CD4-positive, alpha-beta T cell (primary cell): ENCODE measurements around the gene CCT8. TPM values are rescaled to one million over a fixed set of nuclear protein-coding genes. Genes with fewer than 3 reads are reported as not detected.

ENCODE experiments used
- ATAC-seq: fragments of 200-7000 bp; cut with Tn5 transposase; one replicate; pipeline ENCODE4 v1.10.0; 2022; ENCODE audit warnings: mild to moderate bottlenecking; ENCODE audit not compliant: poor library complexity
- CTCF ChIA-PET: fragments of 350-600 bp; sonication (Branson Sonifier 250); formaldehyde crosslinking; loops from one replicate; lab custom pipeline; 2021; ENCODE audit warnings: antibody characterized with exemption, inconsistent platforms; lab: Charles Lee
- POLR2A ChIA-PET: fragments of 350-600 bp; sonication (Branson Sonifier 250); formaldehyde crosslinking; loops from one replicate; lab custom pipeline; 2021; ENCODE audit warnings: antibody characterized with exemption, inconsistent platforms; lab: Charles Lee
- DNase-seq, 14 experiments: peaks; one replicate each; pipeline ENCODE4 v3.0.0-alpha.2; 2013 to 2020; ENCODE audit warnings: mixed read lengths in 2 of 14
- H3K27ac ChIP-seq, 2 donors: one replicate each; pipeline versions ENCODE4 v1.5.1 to v1.7.0; 2013; ENCODE audit warnings: low read length in 2 of 2, low read depth in 1 of 2, mild to moderate bottlenecking in 1 of 2
- H3K27me3 ChIP-seq, 2 experiments: 1 replicate in 1 of 2; 2 replicates in 1 of 2; pipeline versions ENCODE4 v1.6.1 to v1.7.0; 2013; ENCODE audit warnings: low read length in 2 of 2, control low read depth in 1 of 2, mild to moderate bottlenecking in 1 of 2, moderate library complexity in 1 of 2; ENCODE audit not compliant: insufficient read depth in 2 of 2, control insufficient read depth in 1 of 2
- H3K36me3 ChIP-seq: one replicate; pipeline ENCODE4 v1.6.1; 2013; ENCODE audit warnings: low read length, control low read depth; ENCODE audit not compliant: insufficient read depth
- H3K4me1 ChIP-seq: one replicate; pipeline ENCODE4 v1.6.1; 2013; ENCODE audit warnings: low read length, control low read depth; ENCODE audit not compliant: insufficient read depth
- H3K4me3 ChIP-seq: one replicate; pipeline ENCODE4 v1.5.1; 2013; ENCODE audit warnings: mild to moderate bottlenecking, low read length, moderate library complexity
- H3K9me3 ChIP-seq, 2 experiments: 1 replicate in 1 of 2; 2 replicates in 1 of 2; pipeline versions ENCODE4 v1.6.1 to v1.7.0; 2013; ENCODE audit warnings: low read length in 2 of 2, mild to moderate bottlenecking in 2 of 2, control low read depth in 1 of 2, moderate library complexity in 1 of 2; ENCODE audit not compliant: control insufficient read depth in 1 of 2, insufficient read depth in 1 of 2
- H3K27ac Mint-ChIP-seq: one replicate; pipeline ENCODE4 v1.8.0; 2020; ENCODE audit warnings: mixed read lengths
- H3K27me3 Mint-ChIP-seq: one replicate; pipeline ENCODE4 v1.8.0; 2021; ENCODE audit warnings: mixed read lengths
- H3K36me3 Mint-ChIP-seq: one replicate; pipeline ENCODE4 v1.8.0; 2021; ENCODE audit warnings: low read depth, mixed read lengths
- H3K4me1 Mint-ChIP-seq: one replicate; pipeline ENCODE4 v1.8.0; 2021; ENCODE audit warnings: low read depth, mixed read lengths
- H3K4me3 Mint-ChIP-seq: one replicate; pipeline ENCODE4 v1.8.0; 2020; ENCODE audit warnings: mild to moderate bottlenecking, mixed read lengths
- H3K9me3 Mint-ChIP-seq: one replicate; pipeline ENCODE4 v1.8.0; 2020; ENCODE audit warnings: mixed read lengths
- intact Hi-C, 2 experiments: fragments of 100-400 bp; cut with DNase I in 1 of 2; cut with micrococcal nuclease in 1 of 2; formaldehyde crosslinking; loops; one replicate each; pipeline versions ENCODE4 v1.15.1 to v1.9.0; 2023 to 2025; cut with DNase I, micrococcal nuclease
- total RNA-seq, 174 experiments: library from RNA in 2 of 174; stranded (reverse) in 2 of 174; gene quantifications; one replicate each; pipeline ENCODE4 v1.2.3 and lab custom pipeline; 2021 to 2026
- TF ChIP-seq, protein P1 (sequence below): fragments of 200-600 bp; IDR thresholded peaks from one replicate; pipeline ENCODE4 v1.8.0; 2022; ENCODE audit warnings: antibody characterized with exemption, mild to moderate bottlenecking

CCT8 gene
- total RNA-seq, 2 experiments from 2014 or later: 121 to 126 TPM

DNA sequence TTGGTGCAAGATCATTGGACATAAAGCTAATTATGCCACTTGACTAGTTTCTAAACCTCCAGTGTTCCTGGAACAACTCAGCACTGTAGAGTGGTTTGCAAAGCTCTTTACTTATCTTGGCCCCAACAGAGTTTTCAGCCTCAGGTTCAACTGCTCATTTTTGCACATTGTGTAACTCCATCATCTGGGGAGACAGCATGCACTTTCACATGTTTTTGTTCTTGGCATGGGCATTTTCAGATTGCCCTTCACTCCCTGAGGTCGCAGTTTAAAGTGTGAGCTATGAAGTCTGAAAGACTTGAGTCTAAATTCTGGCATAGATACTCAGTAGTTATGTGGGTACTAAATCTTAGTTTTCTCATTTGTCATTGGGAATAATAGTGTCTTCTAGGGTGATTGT is 43.9 kb downstream of the CCT8 start:
- no peak for DNase-seq
- Histone ChIP-seq H3K4me3 (no peak overlapping the region), H3K27ac (no peak overlapping the region), H3K36me3 (peaks cover 58% of the 10 kb centered on the region), H3K9me3 (no peaks in the 10 kb centered on the region), H3K27me3 (no peaks in the 10 kb centered on the region), H3K4me1 (peaks cover 15% of the 10 kb centered on the region)
- no peak overlapping the region for H3K4me3 Mint-ChIP-seq
- TF ChIP-seq, protein P1, sequence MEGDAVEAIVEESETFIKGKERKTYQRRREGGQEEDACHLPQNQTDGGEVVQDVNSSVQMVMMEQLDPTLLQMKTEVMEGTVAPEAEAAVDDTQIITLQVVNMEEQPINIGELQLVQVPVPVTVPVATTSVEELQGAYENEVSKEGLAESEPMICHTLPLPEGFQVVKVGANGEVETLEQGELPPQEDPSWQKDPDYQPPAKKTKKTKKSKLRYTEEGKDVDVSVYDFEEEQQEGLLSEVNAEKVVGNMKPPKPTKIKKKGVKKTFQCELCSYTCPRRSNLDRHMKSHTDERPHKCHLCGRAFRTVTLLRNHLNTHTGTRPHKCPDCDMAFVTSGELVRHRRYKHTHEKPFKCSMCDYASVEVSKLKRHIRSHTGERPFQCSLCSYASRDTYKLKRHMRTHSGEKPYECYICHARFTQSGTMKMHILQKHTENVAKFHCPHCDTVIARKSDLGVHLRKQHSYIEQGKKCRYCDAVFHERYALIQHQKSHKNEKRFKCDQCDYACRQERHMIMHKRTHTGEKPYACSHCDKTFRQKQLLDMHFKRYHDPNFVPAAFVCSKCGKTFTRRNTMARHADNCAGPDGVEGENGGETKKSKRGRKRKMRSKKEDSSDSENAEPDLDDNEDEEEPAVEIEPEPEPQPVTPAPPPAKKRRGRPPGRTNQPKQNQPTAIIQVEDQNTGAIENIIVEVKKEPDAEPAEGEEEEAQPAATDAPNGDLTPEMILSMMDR: no peak
- H3K27me3 Mint-ChIP-seq: no peaks in the 10 kb centered on the region
- no peaks in the 10 kb centered on the region for H3K9me3 Mint-ChIP-seq
- peaks cover 80% of the 10 kb centered on the region for H3K36me3 Mint-ChIP-seq
- POLR2A ChIA-PET: interaction anchor here (2.3 to 14.8 kb wide), 2 partner anchors 26 to 37 kb away, joined by 6 to 479 read pairs; partner anchors contain the start of gene LTN1
- H3K4me1 Mint-ChIP-seq: peaks cover 63% of the 10 kb centered on the region
- CTCF ChIA-PET: no interaction called here
- no peak for ATAC-seq
- H3K27ac Mint-ChIP-seq: no peak overlapping the region
- intact Hi-C loops: no loop called here

DNA sequence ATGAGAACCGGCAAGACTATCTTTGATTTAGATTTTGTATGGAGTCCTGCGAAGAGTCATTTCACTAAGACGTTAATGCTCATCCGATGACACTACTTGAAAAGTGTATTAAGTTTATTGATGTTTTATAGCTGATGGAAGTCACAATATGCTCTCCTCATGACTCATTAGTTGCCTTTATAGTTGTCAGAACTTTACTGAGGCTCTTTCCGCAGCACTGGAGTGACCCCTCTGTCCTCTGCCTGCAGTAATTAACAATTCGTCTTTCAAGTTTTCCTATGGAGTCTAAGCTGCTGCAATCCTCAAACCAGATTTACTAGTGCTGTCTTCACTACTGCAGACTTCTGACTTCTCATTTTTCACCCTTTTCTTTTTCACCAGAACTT is 48.1 kb downstream of the CCT8 start:
- H3K4me1 Mint-ChIP-seq: peaks cover 60% of the 10 kb centered on the region

DNA sequence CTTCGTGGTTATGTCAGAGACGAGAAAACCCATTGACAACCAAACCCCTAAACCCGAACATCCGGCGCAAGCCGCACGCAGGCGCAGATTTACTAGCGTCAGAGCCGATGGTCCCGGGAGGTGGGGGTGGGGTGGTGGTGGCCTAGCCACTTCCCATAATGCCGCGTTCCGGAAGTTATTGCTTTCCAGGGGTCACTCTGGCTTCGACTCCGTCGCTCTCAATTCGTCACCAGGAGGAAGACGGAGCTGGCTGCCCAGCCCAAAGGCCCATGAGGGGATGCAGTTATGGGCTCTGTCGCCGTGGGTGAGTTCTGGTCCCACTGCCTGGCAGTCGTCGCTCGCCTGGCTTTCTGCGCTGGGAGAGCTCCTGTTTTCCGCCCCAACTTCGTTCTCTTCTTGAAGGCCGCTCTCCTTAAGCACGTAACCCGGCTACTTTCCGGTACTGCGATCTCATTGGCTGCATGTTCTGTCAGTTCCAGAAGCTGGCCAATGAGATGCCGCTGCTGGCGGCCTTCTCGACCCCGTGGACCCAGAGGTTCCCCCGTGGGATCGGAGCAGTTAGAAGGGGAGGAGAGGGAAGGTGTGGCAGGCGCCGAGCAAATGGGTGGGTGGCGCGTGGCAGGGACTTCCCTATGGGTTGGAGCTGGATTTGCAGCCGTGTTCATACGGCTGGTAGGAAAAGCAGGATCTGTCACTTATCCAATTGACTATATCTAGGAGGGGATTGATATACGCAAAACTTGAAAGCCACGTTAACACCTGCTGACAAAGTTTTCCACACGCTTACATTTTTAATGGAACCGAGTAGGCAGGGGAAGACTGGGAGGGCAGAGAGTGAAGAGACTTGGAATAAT is 48.7 kb downstream of the CCT8 start, which contains the start of gene USP16:
TSS of gene USP16 (plus strand) at position 195 of the 854 bp plus-strand sequence. CDS start 3,246 bp downstream, outside the sequence.
- Mint-ChIP-seq H3K27me3 (no peaks in the 10 kb centered on the region), H3K36me3 (peaks cover 38% of the 10 kb centered on the region), H3K27ac (peak within 1 kb of the TSS; percentile 99), H3K9me3 (no peaks in the 10 kb centered on the region), H3K4me3 (peak within 1 kb of the TSS; percentile 97), H3K4me1 (peaks cover 61% of the 10 kb centered on the region)
- TF ChIP-seq, protein P1: no peak
- Histone ChIP-seq H3K4me3 (peak within 1 kb of the TSS; percentile 78), H3K4me1 (peaks cover 44% of the 10 kb centered on the region), H3K9me3 (no peaks in the 10 kb centered on the region), H3K36me3 (peaks cover 15% of the 10 kb centered on the region), H3K27me3 (no peaks in the 10 kb centered on the region), H3K27ac (peak within 1 kb of the TSS; percentile 97)
- CTCF ChIA-PET: interaction anchor here (0.6 to 2.7 kb wide), 11 partner anchors 13 to 279 kb away, joined by 3 to 23 read pairs (median 3); partner anchors contain the start of gene LTN1
- ATAC-seq (peak; percentile 87), DNase-seq (peak; percentile 86 to 98 (median 90))
- intact Hi-C loops: loop anchor here (1.0 kb wide), 4 partner anchors 22 to 49 kb away; partner anchors contain the start of genes CCT8 (in 1 of the 2) and LTN1 (in 1 of the 2)
- POLR2A ChIA-PET: interaction anchor here (0.8 to 14.8 kb wide), 25 partner anchors 9 to 425 kb away, joined by 3 to 479 read pairs (median 7); partner anchors contain the start of genes BACH1, CCT8 and LTN1

More for the DNA sequence above, 48.1 kb downstream of the CCT8 start:
- ChIA-PET POLR2A (interaction anchor here (0.8 to 14.8 kb wide), 21 partner anchors 8 to 351 kb away, joined by 3 to 479 read pairs (median 7); partner anchors contain the start of genes BACH1, CCT8 and LTN1), CTCF (interaction anchor here (0.6 to 2.7 kb wide), 11 partner anchors 13 to 280 kb away, joined by 3 to 23 read pairs (median 3); partner anchors contain the start of gene LTN1)
- H3K4me3 Mint-ChIP-seq: peak overlapping the region; percentile 97
- H3K36me3 ChIP-seq: peaks cover 19% of the 10 kb centered on the region
- no peaks in the 10 kb centered on the region for H3K9me3 Mint-ChIP-seq
- ATAC-seq: no peak
- peaks cover 45% of the 10 kb centered on the region for H3K36me3 Mint-ChIP-seq
- H3K27me3 Mint-ChIP-seq: no peaks in the 10 kb centered on the region
- intact Hi-C loops: loop anchor here in 1 of 2 experiments (1.0 kb wide), 1 partner anchor 33 kb away; the partner anchor contains the start of gene LTN1
- H3K27me3 ChIP-seq: no peaks in the 10 kb centered on the region
- DNase-seq: peak in 4 of 14 experiments; percentile 15 to 53 (median 48)
- no peaks in the 10 kb centered on the region for H3K9me3 ChIP-seq
- H3K4me1 ChIP-seq: peaks cover 41% of the 10 kb centered on the region
- TF ChIP-seq, protein P1: no peak
- H3K27ac Mint-ChIP-seq: peak overlapping the region; percentile 99
- peak overlapping the region; percentile 97 for H3K27ac ChIP-seq
- peak overlapping the region; percentile 78 for H3K4me3 ChIP-seq
